ENCODE data around the gene CCHCR1. TPM values are rescaled to one million over a fixed set of nuclear protein-coding genes. Genes with fewer than 3 reads are reported as not detected.

The CCHCR1 gene
- total RNA-seq, 1 experiment from 2014 or later, result 31.3 TPM

- ChIA-PET CTCF (no interaction called here), POLR2A (ENCODE audit: unreplicated experiment) (no interaction called here)
- Histone ChIP-seq H3F3A (ENCODE audit: low read length, unreplicated experiment) (no peaks in the 10 kb centered on the region), H3K4me2 (ENCODE audit: low read length) (no peak overlapping the region), H3K4me3 (ENCODE audit: low read length) (no peak overlapping the region), H4K20me1 (ENCODE audit: low read length) (no peaks in the 10 kb centered on the region), H3K27ac (ENCODE audit: low read length) (no peak overlapping the region), H2AFZ (ENCODE audit: low read length) (no peak overlapping the region), H3K9me3 (ENCODE audit: low read length) (no peaks in the 10 kb centered on the region), H3K36me3 (ENCODE audit: low read depth, low read length) (0 out of 2 replicates have a peak, but pooled peaks cover 5% of the 10 kb centered on the region), H3K9me2 (replicated peaks; ENCODE audit: low read length) (no peaks in the 10 kb centered on the region), H3K27me3 (ENCODE audit: low read length) (no peaks in the 10 kb centered on the region), H3K4me1 (ENCODE audit: insufficient read depth, low read length) (peaks cover 7% of the 10 kb centered on the region), H3K9ac (ENCODE audit: low read length) (no peak overlapping the region), H3K79me2 (ENCODE audit: low read length) (peaks cover 11% of the 10 kb centered on the region)
- no TSS peak for BruUV-seq (replicated peaks)
- intact Hi-C loops (cut with micrococcal nuclease), result no loop called here
- ATAC-seq, result no peak
- TF ChIP-seq, protein P1, sequence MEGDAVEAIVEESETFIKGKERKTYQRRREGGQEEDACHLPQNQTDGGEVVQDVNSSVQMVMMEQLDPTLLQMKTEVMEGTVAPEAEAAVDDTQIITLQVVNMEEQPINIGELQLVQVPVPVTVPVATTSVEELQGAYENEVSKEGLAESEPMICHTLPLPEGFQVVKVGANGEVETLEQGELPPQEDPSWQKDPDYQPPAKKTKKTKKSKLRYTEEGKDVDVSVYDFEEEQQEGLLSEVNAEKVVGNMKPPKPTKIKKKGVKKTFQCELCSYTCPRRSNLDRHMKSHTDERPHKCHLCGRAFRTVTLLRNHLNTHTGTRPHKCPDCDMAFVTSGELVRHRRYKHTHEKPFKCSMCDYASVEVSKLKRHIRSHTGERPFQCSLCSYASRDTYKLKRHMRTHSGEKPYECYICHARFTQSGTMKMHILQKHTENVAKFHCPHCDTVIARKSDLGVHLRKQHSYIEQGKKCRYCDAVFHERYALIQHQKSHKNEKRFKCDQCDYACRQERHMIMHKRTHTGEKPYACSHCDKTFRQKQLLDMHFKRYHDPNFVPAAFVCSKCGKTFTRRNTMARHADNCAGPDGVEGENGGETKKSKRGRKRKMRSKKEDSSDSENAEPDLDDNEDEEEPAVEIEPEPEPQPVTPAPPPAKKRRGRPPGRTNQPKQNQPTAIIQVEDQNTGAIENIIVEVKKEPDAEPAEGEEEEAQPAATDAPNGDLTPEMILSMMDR (conservative IDR thresholded peaks at IDR 0.05; ENCODE audit: low read depth, low read length), result no peak
- no peak for TF ChIP-seq EZH2 (IDR thresholded peaks at IDR 0.05; ENCODE audit: low read length, unreplicated experiment)
- no peak for TF ChIP-seq EZH2phosphoT487 (IDR thresholded peaks at IDR 0.05; ENCODE audit: borderline replicate concordance, low read length)
- DNase-seq, result no peak
These were observed 4.8 kb downstream of the CCHCR1 start for GRCh38 chr6:31152781-31153180.

DNA sequence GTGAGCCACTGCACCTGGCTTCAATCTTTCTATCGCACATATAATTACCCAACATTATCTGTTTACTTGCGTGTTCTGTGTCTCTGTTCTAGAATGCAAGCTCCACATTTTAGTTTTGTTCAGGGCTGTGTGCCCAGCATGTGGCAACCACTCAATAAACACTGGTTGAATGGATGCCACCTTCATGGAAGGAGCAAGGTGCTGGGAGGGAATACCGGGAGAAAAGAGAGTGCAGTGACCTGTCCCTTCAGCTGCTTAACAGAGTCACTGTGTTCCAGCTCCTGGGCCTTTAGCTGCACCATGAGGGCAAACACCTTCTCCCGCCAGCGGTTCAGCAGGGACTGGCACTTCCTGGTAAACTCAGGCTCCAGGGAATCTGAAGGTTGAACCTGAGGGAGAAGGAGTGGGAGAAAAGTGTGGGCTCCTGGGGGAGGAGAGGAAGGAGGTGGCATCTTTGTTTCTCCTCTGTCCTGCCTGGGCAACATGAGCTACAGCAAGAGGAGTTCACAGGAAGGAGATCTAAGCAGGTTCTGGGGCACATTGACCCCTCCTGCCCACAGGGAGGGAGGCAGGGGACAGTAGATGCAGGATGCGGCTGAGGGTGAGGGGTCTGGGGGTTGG, 7.7 kb downstream of the CCHCR1 start:
- CTCF ChIA-PET, result no interaction called here
- Histone ChIP-seq H4K20me1 (ENCODE audit: low read length) (no peaks in the 10 kb centered on the region), H3K9me3 (ENCODE audit: low read length) (no peaks in the 10 kb centered on the region), H2AFZ (ENCODE audit: low read length) (no peak overlapping the region), H3K27ac (ENCODE audit: low read length) (no peak overlapping the region), H3K4me2 (ENCODE audit: low read length) (no peak overlapping the region), H3K4me1 (ENCODE audit: insufficient read depth, low read length) (no peaks in the 10 kb centered on the region), H3K9me2 (replicated peaks; ENCODE audit: low read length) (no peaks in the 10 kb centered on the region), H3K79me2 (ENCODE audit: low read length) (no peaks in the 10 kb centered on the region), H3K9ac (ENCODE audit: low read length) (no peak overlapping the region), H3F3A (ENCODE audit: low read length, unreplicated experiment) (no peaks in the 10 kb centered on the region), H3K4me3 (ENCODE audit: low read length) (no peak overlapping the region), H3K27me3 (ENCODE audit: low read length) (no peaks in the 10 kb centered on the region), H3K36me3 (ENCODE audit: low read depth, low read length) (no peaks in the 10 kb centered on the region)
- BruUV-seq (replicated peaks), result no TSS peak
- TF ChIP-seq EZH2 (IDR thresholded peaks at IDR 0.05; ENCODE audit: low read length, unreplicated experiment), result no peak
- TF ChIP-seq, protein P1 (conservative IDR thresholded peaks at IDR 0.05; ENCODE audit: low read depth, low read length), result no peak
- DNase-seq (no peak), ATAC-seq (no peak)
- POLR2A ChIA-PET (ENCODE audit: unreplicated experiment), result no interaction called here
- intact Hi-C loops (cut with micrococcal nuclease), result no loop called here

DNA sequence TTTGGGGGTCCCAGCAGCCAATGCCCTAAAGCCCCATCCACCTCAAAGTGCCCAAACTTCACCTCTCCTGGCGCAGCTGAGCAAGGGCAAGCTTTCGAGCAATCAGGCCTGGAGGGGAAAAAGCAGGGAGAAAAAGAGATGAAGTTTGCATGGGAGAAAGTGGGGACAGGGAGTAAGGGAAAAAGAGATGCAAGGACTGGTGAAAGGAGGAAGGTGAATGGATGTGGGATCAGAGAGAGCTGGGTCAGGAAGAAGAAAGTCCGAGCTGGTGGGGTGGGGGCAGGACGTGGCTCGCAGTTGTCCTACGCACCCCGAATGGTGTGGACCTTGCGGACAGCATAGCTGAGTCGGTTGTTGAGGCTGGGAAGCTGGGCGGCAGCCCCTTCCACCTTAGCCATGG, 12.2 kb downstream of the CCHCR1 start:
- Histone ChIP-seq H3K9me3 (ENCODE audit: low read length) (no peaks in the 10 kb centered on the region), H3K4me2 (ENCODE audit: low read length) (no peak overlapping the region), H3K79me2 (ENCODE audit: low read length) (no peaks in the 10 kb centered on the region), H3F3A (ENCODE audit: low read length, unreplicated experiment) (no peaks in the 10 kb centered on the region), H3K27me3 (ENCODE audit: low read length) (no peaks in the 10 kb centered on the region), H3K27ac (ENCODE audit: low read length) (no peak overlapping the region), H3K4me1 (ENCODE audit: insufficient read depth, low read length) (no peaks in the 10 kb centered on the region), H3K9ac (ENCODE audit: low read length) (no peak overlapping the region), H4K20me1 (ENCODE audit: low read length) (no peaks in the 10 kb centered on the region), H3K36me3 (ENCODE audit: low read depth, low read length) (no peaks in the 10 kb centered on the region), H2AFZ (ENCODE audit: low read length) (no peak overlapping the region), H3K4me3 (ENCODE audit: low read length) (no peak overlapping the region), H3K9me2 (replicated peaks; ENCODE audit: low read length) (no peaks in the 10 kb centered on the region)
- CTCF ChIA-PET, result no interaction called here
- BruUV-seq (replicated peaks), result no TSS peak
- DNase-seq (no peak), ATAC-seq (no peak)
- POLR2A ChIA-PET (ENCODE audit: unreplicated experiment), result no interaction called here
- intact Hi-C loops (cut with micrococcal nuclease), result no loop called here
- TF ChIP-seq EZH2phosphoT487 (IDR thresholded peaks at IDR 0.05; ENCODE audit: borderline replicate concordance, low read length) (no peak), EZH2 (IDR thresholded peaks at IDR 0.05; ENCODE audit: low read length, unreplicated experiment) (no peak)
- TF ChIP-seq, protein P1 (conservative IDR thresholded peaks at IDR 0.05; ENCODE audit: low read depth, low read length), result no peak
